NCI-H2196 treated with DMSO at 0.1 percent for 48 hours (cell line): Measurements from ENCODE around the gene KTN1.

ENCODE experiments used
- DNase-seq: peaks from one replicate; lab custom pipeline; 2025; ENCODE audit not compliant: unreplicated experiment; lab: John Stamatoyannopoulos, UW

KTN1 gene

DNA sequence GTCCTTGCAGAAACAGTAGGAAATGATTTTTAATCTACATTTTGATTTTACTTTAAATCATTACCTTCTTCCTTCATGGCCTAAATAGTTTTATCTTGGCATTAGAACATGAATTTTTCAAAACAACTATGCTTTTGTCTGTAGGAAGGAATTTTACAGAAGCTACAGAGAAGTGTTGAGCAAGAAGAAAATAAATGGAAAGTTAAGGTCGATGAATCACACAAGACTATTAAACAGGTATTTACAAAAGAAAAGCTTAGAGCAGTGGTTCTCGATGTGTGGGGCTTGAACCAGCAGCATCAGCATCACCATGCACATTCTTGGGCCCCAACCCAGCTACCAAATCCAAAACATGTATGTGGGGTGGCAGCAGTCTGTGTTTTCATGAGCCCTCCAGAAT is 91.6 kb downstream of the KTN1 start:
- DNase-seq: no peak

DNA sequence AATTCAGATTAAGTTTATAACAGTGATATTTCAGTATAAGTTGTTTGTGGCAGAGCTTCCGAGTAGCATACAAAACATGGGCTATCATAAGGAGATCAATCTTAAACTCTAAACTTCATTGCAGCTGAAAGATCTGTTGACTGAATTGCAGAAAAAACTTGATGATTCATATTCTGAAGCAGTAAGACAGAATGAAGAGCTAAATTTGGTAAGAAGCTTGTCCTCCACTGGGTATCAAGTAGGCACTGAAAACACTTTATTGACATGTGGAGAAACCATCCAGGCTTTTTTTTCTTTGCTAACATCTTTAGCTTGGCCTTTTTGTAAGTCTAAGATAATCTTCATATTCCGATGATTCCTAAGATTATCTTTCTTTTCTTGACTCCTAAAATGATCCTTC is 93.0 kb downstream of the KTN1 start:
- DNase-seq: no peak

DNA sequence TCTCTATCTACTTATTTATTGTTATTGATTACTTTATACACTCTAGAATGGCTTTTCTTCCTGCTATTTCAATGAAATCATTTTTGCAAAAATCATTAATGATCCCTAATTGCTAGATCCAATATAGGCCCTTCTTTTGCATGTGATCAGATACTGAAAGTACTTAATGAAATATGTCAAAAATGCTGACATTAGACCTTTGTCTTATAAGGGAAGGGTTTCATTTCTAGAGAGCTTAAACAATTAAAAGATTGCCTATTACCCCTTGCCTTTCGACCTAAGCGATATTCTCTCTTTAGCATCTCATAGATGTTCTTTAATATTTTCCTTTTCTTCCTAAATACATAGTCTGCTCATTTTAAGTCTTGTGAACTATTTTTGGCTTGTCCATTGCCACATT is 101.1 kb downstream of the KTN1 start:
- no peak for DNase-seq

DNA sequence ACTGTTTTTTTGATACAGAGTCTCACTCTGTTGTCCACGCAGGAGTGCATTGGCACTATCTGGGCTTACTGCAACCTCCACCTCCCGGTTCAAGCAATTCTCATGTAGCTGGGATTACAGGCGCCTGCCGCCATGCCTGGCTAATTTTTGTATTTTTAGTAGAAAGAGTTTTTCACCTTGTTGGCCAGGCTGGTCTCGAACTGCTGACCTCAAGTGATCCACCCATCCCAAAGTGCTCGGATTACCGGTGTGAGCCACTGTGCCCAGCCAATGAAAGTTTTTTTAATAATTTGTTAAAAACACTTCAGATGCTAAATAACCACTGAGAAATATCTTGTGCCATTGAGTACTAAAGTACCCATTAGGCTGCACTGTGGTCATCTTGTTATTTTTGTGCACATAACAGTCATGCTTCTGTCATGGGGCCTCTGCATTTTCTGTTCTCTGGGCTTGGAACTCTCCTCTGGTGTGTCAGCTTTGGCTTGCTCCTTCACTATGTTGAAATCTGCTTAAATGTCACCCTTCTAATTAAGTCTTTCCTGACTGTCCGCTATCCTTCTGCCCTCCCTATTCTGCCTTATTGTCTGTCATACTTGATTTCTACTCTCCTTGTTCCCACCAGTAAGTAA is 105.1 kb downstream of the KTN1 start:
- DNase-seq: no peak

DNA sequence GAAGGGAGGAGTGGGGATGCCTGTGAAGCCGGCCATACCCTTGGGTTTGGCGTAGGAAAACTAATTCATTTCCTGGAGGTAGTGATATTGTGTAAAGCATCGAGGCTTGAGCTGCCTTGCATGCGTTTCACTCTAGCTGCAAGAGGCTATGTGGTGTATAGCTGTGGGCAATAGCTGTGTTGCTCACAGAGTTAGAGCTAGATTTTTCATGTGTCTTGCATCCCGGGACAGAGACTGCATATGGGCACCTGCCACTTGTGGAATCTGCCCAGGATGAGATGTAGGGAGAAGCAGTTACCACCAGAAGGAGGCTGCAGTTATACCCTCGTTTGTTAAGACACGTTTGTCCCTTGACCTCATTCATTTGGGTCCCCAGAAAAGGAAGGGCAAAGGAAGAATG is 106.7 kb downstream of the KTN1 start:
- no peak for DNase-seq

DNA sequence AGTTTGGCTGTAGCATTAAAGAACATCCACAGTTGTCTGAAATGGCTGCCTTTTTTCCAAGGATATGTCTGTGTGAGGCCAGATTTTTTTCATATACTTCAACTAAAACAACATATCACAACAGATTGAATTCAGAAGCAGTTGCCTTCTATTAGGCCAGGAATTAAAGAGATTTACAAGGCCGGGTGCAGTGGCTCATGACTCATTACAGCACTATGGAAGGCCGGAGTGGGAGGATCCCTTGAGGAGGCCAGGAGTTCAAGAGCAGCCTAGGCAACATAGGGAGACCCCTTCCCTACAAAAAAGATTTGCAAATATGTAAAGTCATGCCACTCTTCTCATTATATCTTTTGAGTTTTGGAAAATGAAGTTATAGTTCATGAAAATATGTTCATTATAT is 108.6 kb downstream of the KTN1 start:
- no peak for DNase-seq

DNA sequence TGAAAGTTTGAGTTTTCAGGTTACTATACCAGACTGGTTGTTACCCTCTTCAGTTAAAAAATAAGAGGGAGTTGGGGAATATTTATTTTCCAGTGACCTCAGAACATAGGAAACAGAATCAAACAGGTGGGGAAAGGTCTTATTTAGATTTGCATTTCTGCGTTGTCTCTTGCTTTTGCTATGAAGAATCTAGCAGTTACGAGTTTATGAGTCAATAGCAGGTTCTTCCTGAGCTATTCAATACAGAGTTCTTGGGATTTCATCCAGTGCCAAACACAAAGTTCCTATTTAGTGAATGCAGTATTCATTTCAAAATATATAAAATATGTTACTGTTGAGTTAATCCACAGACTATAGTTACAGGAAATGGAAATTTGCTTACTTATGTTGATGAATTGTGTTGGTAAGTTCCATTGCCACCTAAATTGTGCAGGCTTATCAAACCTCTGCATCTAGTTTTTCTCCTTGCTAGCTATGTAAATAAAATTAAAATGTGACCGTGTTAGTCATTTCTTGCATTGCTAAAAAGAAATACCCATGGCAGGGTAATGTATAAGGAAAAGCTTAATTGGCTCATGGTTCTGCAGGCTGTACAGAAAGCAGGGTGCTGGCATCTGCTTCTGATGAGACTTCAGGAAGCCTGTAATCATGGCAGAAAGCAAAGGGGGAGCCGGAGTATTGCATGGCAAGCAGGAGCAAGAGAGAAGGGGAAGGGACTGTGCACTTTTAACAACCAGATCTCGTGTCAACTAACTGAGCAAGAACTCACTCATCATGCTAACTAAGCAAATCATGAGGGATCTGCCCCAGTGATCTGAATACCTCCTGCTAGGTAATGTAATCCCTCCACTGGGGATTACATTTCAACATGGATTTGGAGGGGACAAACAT is 110.2 kb downstream of the KTN1 start:
- no peak for DNase-seq

DNA sequence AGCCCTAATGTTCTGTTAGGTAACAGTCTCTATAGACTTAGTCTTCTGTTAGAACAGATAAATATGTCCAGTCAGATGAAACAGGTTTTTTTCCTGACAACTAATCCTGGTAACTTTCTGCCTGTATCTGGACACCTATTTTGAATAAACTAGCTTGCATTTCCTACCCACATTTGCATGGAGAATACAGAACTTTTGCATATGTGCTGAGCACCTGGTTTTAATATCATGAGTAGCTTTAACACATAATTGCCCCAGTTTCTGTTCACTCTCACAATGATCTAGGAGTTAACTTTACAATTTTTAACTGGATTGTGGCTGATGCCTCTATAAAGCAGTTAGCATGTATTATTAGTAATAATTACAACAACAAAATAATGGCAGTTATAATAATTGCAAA is 111.7 kb downstream of the KTN1 start:
- no peak for DNase-seq

DNA sequence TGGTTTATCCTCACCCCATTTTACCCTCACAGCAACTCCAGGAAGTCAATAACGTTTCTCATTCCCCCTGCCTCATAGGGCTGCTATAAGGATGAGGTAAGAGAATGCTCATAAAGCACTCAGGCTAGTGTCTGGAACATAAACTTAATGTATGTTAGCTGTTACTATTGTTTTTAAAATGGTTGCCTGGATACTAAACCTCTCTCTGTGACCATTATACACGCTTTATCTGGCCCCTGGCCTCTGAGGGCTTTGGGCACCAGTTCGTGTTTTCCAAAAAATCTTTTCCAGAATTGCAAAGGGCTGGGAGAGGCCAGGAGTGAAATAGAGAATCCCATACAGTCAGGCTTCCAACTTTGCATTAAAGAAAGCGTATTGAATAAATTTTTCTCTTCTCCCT is 113.9 kb downstream of the KTN1 start:
- no peak for DNase-seq

DNA sequence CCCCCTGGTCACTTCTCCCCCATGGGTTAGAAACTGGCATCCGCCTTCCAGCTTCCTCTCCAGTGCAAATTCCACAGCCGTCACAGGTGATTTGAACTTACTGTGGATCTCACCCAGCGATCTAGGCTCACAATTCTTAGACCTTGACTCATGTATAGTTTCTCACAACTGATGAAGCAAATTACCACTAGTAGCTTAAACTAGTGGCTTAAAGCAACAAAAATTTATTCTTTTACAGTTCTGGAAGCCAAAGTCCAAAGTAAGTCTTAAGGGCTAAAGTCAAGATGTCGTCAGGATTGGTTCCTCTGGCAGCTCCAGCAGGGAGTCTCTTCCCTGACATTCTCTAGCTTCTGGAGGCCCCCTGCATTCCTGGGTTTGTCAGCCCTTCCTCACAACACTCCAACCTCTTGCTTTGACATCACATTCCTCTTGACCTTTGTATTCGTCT is 117.4 kb downstream of the KTN1 start:
- DNase-seq: no peak

DNA sequence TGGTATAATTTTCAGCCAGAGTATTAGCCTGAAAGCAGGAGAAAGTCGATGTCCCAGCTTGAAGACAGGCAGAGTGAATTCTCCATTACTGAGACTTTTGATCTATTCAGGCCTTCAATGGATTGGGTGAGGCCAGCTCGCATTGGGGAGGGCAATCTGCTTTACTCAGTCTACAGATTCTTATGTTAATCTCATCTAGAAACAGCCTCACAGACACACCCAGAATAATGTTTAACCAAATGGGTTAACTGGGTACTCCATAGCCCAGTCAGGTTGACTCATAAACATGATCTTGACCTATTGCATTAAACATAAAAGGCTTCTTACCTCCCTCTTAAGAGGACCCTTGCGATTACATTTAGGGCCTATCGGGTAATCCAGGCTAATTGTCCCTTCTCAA is 118.0 kb downstream of the KTN1 start:
- no peak for DNase-seq

DNA sequence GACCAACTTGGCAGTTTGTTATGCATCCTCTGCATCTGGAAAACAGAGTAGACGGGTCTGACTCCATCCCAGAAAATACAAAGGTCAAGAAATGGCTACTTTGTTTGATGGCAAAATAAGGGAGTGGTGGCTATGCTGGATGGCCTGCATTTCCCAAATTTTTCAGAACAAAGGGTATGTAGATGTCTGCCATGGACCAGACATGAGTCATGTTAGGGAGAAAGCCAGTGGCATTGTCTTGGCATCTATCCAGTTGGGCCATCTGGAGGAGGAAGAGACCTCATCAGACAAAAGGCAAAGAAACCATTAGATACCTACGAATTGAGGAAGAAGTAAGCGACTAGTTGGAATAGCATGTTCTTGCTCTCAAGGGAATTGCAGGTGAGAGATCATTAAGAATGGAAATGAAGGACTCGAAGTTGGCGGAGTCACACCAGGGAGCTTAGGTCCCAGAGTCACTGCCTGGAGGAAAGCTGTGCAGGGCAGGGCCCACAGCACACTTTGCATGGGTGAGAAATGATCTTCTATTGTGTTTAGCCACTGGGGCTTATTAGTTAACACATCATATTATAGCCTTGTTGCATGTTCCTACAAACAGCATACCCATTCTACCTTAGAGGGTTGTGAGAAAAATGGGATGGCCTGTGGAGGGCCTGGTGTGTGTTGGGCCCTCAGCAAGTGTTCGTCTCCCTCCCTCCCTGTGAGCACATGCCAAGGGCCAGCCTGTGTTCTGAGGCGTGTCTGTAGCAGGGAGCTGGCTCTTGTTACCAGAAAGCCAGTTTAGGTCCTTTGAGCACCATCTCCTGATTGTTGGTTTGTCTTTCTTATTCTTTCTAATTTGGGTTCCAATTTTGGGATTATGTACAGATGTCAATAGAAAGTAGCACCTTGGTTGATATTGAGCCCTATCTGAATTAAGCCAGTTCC is 119.4 kb downstream of the KTN1 start:
- no peak for DNase-seq

DNA sequence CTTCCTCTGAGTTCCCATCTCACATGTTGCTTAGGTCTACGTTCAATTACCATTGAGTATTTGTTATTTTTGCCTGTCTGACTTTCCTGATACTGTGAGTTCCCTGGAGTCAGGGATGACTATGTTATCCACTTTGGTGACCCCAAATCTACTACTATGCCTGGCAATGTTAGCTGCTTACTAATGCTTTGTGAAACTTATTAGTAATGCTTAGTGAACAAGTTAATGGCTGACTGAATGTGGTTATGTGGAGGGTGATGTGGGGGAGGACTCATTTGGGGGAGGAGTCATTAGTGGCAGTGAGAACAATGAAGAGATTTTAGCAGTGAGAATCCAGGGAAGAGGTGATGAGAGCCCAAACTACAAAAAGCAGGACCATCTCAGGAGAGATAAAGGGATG is 121.6 kb downstream of the KTN1 start:
- DNase-seq: no peak

DNA sequence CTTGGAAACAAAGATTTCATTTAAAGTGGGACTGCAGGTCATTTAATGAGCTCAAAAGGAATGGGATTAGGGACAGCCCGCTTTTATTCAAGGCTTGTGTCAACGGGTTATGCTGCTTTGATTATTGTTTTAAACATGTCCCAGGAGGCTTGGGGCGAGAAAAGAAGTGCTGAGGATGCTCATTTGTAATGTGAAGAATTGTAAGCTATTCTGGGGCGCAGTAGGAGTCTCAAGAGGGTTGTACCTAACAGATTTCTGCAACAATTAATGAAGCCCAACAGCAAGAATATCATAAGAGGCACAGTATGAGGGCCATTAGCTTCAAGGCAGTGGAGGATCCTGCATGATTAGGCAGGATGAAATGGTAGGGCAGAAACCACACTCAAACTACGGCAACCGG is 122.5 kb downstream of the KTN1 start:
- DNase-seq: no peak

DNA sequence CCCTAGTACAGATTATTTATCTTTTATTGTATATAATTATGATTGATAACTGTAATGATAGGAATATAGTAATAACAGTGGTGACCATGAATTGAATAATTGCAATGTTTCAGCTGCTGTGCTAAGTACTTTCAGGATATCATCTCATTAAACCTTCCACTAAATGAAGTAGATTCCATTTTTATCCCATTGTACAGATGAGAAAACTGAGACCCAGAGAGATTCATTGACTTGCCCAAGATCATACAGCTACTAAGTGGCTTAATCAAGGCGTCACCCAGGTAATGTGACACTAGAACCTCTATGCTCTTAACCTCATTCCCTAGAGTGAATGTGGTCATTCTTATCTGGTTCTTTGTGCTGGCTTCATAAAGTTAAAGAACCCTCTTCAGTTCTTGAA is 124.6 kb downstream of the KTN1 start:
- no peak for DNase-seq

DNA sequence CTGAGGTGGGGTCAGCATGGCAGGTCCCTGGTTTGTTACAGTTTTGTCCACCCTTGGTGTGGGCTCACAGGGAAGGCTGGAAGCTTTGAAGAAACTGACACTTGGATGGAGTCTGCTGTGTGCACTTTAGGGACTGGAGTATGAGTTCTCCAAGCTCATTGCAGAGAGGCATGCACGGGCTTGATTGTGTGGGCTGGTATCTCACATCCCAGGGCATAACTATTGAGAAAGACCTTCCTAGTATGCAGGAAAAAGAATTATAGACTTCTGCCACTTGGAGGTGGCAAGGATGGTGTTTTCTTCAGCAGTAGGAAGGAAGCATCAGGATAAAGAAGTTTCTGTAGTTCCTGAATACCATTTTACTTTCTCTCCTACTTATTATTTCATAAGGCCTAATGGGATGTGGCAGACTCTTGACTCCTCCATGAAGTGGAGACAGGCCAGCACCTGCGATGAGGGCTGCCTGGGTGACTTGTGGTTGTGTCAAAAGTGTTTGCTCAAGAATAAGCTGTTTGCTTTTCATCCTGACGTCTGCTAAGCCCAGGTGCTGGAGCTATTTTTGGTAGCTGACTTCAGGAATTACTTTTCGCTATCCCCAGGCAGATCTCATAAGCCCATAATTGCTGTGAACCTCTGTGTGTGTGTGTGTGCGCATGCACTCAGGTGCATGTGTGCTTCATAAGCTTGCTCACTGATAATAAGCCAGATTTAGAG is 125.8 kb downstream of the KTN1 start:
- peak; percentile 83 for DNase-seq

DNA sequence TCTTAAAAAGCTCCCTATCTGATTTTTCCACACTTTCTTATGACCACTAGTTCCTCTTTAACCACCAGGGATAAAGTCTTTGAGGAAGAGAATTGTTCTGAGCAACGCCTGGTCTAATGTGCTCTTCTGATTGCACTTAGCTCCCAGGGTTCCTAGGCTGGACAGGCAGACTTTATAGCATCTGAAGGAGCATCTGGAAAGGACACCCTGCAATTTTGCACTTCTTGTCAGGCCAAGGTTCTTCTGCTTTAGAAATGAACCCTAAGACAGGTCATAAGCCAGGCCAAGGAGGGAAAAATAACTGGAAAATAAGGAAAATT is 126.3 kb downstream of the KTN1 start:
- DNase-seq: no peak

DNA sequence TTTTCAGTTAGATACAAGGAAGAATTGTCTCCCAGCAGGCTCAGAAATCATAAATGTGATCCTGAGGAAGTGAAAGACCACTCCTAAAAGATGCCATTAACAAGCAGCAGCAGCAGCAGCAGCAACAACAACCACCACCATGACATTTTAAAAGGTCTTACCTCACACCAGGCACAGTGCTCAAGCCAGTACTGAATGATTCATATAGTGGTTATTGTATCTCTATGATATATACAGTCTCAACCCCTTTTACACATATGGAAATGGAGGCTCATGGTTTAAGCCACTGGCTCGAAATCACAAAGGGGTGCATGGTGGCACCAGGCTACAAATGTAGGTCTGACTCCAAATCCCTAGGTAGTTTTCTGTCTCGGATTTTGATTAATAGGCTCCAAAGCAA is 126.9 kb downstream of the KTN1 start:
- DNase-seq: no peak

DNA sequence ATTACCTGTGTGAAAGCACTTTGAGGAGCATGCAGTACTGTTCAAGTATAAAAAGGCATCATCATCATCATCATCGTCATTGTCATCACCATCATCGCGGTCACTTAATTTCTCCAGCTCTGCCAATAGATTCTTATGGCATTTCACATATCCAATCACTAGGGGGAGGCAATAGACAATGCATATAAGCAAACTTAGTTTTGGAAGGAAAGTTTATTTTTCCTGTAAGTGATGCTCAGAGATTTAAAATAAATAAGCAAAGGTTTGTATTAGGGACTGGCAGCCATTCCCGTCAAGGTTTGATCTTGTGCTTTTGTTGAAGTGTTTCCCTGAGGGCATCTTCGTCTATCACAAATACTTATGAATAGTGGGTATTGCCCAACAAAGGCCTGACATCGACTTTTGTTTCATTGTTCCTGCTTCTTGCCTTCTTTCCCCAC is 127.4 kb downstream of the KTN1 start:
- DNase-seq: peak; percentile 29

DNA sequence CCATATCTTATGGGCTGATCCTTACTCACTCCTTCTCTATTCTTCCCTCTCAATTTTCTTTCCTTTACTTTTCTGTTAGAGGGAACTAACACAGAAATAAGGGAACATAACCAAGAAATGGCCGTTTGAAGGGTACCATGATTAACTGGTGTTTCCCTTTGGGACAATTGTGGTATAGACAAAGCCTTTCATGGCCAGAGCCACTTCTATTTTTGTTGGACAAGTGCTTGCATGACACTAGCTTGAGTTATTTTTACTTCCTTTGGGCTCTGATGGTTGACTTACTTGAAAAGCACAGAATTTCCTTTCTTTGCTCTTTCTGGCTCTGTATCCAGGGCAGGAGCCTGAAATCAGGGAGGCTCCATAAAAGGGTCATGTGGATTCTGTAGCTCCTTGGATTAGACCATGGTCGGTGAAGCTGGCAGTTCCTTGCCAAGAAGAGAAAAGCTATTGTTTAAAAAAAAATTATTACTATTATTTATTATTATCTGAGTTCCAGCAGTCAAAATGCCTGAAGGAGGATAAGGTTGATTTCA is 130.6 kb downstream of the KTN1 start:
- DNase-seq: no peak
